ENCODE measurements around the gene SCAMP1.
A peak's percentile ranks its signal among the peaks of the same experiment; 100 is the strongest.

Gene SCAMP1

DNA sequence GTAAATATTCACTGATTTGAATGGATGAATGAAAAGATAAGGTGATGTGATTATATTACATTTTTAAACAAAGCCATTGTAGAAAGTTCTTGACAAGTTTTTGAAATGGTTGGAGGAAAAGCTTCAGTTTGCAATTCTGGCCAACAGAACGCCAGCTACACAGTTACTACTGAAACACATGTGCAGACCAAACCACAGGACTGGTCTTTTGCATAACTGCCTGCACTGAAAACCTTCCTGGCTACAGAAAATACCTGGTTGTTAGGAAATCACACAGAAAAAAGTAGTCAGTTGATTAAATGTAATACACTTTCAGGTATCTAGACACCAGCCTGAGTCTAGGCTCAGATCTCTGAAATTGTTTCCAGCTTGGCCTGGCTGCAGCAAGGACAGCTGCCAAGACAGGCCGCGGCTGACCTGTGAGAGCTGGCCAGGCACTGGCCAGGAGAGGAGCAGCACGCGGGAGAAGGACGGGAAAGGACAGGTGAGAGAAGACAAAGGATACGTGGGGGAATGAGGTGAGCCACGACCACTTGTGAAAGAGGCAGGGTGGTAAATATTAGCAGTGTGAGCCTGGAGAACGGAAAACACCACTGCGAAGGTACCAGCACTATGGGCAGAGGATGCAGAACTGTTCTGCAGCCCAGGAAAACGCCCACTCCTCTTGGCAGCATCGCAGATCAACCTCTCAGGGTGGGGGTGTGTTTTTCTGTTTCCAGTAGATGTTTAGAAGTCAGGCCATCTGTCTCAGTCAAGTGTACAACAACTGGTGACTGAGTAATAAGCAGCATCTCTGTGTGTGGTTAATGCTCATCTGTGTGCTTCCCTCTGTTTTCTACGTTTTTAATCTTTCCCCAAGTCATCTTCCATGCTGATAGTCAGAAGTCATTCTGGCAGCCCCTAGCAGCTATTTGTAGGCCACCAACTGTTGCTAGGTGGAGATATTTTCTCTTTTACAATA, 137.4 kb downstream of the SCAMP1 start:
- DNase-seq: no peak

DNA sequence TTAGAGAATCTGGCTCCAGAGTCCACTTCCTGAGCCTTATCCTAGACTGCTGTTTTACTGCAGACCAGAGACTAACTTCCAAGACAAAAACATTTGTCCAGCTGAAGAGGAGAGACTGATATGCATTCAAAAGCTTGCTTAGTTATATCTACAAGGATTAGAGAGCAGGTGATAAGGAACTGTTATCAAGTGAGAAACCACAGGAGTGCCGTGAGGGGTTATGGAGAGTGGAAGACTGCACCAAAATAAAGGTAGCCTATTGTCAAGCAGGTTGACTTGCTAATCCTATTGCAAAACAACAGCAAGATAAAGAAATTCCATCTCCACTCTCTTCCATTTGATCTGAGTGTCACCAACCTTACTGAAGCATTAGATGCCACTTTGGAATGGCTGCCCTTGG, 139.1 kb downstream of the SCAMP1 start:
- no peak for DNase-seq

DNA sequence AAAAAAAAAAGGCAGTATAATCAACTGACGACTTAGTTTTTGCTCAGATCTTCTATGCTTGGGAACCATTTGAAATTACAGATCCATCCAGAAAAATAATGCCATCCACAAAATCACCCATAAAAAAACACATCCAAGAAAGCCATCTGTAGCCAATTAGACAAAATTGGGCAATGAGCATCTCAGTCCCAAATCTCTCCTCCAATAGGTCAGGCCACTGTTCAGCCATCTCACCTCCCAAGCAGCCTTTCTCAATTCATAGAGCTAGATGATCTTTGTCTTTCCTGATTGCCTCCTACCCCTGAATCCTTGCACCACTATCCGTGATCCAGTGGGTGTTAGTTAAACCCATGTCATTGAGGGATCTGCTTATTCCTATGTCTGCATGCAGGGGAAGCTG, 139.6 kb downstream of the SCAMP1 start:
- no peak for DNase-seq

DNA sequence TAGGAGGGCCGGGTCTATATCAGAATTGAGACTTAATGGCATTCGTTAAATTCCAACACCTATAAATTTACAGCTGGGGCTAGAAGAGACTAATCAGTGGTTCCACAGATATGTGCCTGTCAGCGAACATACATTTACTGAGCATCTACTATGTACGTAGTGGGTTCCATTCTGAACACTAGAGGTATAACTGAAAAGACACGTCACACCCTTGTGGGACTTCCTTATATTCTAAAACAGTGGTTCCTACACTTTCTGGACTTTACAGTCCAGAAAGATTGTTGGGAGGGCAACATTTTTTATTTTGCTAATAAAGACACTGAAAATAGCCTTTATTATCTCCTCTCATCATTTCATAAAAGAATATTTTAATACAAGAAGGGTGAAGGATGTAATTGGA, 140.5 kb downstream of the SCAMP1 start:
- no peak for DNase-seq

GRCh38 chr5:78501411-78502352, 141.3 kb downstream of the SCAMP1 start:
- no peak for DNase-seq

GRCh38 chr5:78503958-78504653, 143.7 kb downstream of the SCAMP1 start:
- DNase-seq: no peak

DNA sequence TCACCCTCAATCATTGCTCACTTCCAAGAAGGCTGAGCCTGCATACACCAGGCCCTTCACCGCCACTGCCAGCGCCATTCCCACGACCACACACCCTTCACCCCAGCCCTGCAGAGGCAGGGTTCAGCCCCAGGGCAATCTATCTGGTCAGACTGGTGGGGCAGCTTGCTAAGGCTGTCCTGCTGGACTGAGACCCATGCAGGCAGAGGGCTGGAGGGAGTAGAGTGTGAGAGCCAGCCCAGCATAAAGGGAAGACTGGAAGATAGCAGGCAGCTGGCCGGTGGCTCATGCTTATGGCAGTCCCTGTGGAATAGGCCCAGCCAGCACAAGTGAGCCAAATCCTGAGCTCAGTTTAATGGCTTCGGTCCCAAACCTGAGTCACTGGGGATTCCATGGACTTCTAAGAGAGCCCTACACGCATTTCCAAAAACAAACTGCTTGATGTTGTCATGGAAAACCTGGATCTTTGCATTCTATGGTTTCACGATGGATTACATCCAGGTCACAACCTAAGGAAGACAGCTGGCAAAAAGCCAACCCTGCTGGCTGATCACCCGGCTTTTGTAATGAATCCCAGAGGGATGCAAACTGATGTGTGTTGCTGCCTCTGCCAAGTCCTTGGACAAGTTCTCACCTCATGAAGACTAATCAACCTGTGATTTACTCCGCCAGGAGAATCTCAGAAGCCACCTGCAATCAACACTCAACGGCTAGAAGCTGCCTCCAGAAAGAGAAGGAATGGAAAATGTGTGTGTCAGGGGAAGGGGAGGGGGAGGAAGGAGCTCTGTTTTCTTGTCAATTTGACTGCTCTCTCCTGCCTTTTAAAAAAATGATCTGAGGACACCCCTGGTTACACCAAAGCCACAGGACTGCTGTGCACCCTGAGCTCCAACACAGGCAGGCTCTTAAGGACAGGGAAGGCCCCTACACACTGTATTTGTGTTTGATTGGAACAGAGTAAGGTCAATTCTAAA, 144.6 kb downstream of the SCAMP1 start:
- peak in 1 of 2 experiments; percentile 24 for DNase-seq

DNA sequence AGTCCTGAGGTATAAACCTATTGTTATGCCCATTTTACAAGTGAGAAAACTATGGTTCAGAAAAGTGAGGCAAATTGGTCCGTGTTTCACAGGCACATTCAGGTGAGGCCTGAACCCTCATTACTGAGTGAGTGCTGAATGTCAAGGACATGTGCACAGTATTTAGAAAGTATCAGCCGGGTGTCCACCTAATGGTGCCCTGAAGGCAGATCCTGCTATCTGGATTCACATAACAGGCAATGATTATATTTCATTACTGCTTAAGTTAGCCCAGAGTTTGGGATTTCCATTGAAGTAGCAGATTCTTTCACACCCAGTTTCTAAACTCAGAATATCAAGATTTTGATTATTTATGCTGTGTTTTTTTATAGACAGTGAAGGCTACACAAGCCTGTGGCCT, 145.4 kb downstream of the SCAMP1 start:
- no peak for DNase-seq

- no peak for DNase-seq
These were observed 146.0 kb downstream of the SCAMP1 start for GRCh38 chr5:78506261-78507024.

GRCh38 chr5:78507531-78507930, 147.1 kb downstream of the SCAMP1 start:
- DNase-seq: no peak

- DNase-seq: no peak
These were observed 147.9 kb downstream of the SCAMP1 start for GRCh38 chr5:78508186-78508765.

DNA sequence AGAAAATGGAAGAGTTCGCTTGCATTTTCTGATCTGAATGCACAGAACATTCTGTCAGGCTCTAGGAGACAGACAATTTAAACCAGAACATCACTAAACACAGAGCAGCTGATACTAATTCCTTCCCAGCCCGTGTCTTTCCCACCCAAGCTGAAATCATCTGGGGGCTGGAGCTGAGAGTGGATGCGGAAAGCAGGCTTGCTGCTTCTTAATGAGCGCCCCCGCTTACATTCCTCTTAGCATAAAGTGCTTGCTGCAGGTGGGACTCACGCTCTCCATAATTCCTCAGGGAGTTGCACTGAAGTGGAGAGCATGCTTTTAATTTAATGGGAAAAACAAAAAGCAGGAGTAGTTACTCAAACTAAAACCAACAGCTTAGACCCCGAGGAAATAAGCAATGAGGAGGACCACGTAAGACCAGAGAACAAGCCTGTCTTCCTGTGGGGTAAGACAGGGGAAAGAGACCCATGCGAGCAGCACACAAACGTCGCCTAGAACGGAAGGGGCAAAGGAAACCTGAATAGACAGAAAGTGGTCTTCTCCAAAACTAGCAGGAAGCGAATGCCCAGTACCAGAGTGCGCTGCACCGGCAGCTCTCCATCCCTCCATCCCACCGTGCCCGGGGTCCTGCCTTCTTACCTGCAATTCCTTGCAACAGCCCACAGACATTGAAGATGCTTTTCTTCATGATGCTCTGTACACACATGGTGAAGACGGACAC, 148.9 kb downstream of the SCAMP1 start:
- DNase-seq: no peak

DNA sequence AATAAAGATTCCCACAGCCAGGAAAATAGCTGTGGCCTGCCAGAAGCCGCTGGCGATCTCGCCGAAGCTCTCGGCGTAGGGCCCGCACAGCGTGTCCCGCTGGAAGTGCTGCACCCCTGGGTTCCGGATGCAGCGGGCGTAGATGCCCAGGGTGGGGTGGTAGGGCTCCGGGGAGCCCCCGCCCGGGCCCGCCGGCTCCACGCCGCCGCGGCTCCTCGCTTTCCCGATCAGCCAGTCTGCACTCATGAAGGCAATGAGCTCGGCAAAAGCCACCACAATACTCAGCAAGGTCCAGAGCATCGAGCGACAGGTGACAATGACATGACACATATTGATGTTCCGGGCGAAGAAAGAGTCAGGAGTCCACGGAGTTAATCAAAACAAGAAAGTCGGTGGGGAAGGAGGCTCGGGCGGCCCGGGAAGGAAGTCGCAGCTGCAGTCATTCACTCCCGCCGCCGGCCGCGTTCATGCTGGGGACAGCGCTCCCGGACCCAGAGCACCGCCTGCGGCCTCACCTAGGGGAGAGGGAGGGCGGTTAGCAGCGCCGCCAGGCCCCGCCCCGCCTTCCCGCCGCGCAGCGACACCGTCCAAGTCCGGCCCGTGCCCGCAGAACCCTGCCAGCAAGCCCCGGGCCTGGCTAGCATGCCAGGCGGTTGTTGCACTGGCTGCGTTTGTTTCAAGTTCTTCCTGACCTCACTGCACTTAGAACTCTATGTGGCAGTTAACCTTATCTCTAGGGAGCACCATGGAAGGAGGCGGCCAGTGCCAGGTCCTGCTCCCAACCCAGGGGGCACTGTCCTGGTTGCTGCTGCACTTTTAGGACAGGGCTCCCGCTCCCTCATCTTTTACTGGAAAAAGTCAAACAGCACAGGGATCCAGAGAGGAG, 149.7 kb downstream of the SCAMP1 start:
- DNase-seq: peak; percentile 9 to 55

GRCh38 chr5:78511121-78511906, 150.9 kb downstream of the SCAMP1 start:
- DNase-seq: no peak

DNA sequence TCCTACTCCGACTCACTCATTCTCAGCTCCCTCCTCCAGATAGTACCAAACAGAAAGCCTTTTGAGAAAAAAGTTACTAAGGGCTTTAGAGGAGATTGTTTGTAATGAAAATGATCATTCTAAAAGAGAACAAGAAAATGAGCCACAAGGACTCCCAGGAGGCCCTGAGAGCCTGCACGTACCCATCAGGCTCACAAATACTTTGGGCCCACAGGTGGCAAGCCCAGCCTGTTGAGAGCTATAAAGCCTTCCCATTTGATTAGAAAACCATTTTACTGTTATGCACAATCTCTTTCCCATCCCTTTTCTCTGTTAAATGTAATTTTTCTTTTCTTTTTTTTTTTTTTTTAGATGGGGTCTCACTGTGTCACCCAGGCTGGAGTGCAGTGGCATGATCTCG, 152.0 kb downstream of the SCAMP1 start:
- DNase-seq: no peak

DNA sequence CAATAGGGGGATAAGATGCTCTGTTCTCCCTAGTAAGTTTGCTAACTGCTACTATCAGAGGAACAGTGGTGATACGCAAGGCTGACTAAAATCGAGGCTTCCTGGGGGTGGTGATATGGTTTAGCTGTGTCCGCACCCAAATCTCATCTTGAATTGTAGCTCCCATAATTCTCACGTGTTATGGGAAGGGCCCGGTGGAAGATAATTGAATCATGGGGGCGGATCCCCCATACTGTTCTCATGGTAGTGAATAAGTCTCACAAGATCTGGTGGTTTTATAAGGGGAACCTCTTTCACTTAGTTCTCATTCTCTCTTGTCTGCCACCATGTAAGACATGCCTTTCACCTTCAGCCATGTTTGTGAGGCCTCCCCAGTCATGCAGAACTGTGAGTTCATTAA, 153.0 kb downstream of the SCAMP1 start:
- DNase-seq: no peak

GRCh38 chr5:78514427-78515330, 154.3 kb downstream of the SCAMP1 start:
- DNase-seq: no peak

Measured in NCI-H2081 (cell line).